Panc1 (cell line): ENCODE data around the gene PRKD2. TPM values are rescaled to one million over a fixed set of nuclear protein-coding genes. Genes with fewer than 3 reads are reported as not detected.

Source experiments
- ATAC-seq: fragments of 200-7000 bp; cut with Tn5 transposase; 2 replicates; pipeline ENCODE4 v1.9.1; 2020; ENCODE audit warnings: mild to moderate bottlenecking, moderate library complexity
- BruUV-seq: library from RNA; stranded (reverse); fragments of 400-500 nt; replicated peaks from 2 replicates; lab custom pipeline; 2021; lab: Mats Ljungman, UMichigan
- CTCF ChIA-PET: fragments of 300-600 bp; sonication (Branson Sonifier 250); formaldehyde crosslinking; loops from one replicate; lab custom pipeline; 2022; ENCODE audit warnings: antibody characterized with exemption; lab: Charles Lee
- POLR2A ChIA-PET: fragments of 300-600 bp; sonication (Branson Sonifier 250); formaldehyde crosslinking; loops from one replicate; lab custom pipeline; 2022; ENCODE audit warnings: antibody characterized with exemption; lab: Charles Lee
- DNase-seq: peaks from one replicate; pipeline ENCODE4 v3.0.0-alpha.2; 2010; ENCODE audit warnings: low read depth, low spot score
- H3K27ac ChIP-seq: 2 replicates; pipeline ENCODE4 v1.5.1; 2011; ENCODE audit warnings: mild to moderate bottlenecking, low read length, inconsistent platforms
- H3K27me3 ChIP-seq: fragments of 200-500 bp; sonication (Bioruptor generic); 2 replicates; pipeline ENCODE4 v1.6.0; 2014; ENCODE audit warnings: low read length, inconsistent platforms; ENCODE audit not compliant: control insufficient read depth, insufficient read depth
- H3K36me3 ChIP-seq: fragments of 200-500 bp; sonication (Bioruptor generic); 2 replicates; pipeline ENCODE4 v1.5.1; 2014; ENCODE audit warnings: inconsistent platforms, mild to moderate bottlenecking, low read length, moderate library complexity; ENCODE audit not compliant: control insufficient read depth, insufficient read depth
- H3K4me1 ChIP-seq: 2 replicates; pipeline ENCODE4 v1.5.1; 2011; ENCODE audit warnings: inconsistent platforms, mild to moderate bottlenecking, low read length, moderate library complexity; ENCODE audit not compliant: control insufficient read depth, insufficient read depth
- H3K4me3 ChIP-seq, 2 experiments: 2 replicates each; pipeline ENCODE4 v1.5.1; 2011 to 2012; ENCODE audit warnings: low read depth in 2 of 2, low read length in 2 of 2, mild to moderate bottlenecking in 2 of 2, inconsistent platforms in 1 of 2, moderate library complexity in 1 of 2
- H3K9me3 ChIP-seq: fragments of 200-500 bp; sonication (Bioruptor generic); 2 replicates; pipeline ENCODE4 v1.5.1; 2014; ENCODE audit warnings: low read depth, mild to moderate bottlenecking, inconsistent platforms, low read length, moderate library complexity; ENCODE audit not compliant: control insufficient read depth, insufficient read depth
- POLR2AphosphoS5 ChIP-seq: IDR thresholded peaks from 2 replicates; pipeline ENCODE4 v1.6.1; 2012; ENCODE audit warnings: mild to moderate bottlenecking, low read depth, low read length, moderate library complexity
- SIN3A ChIP-seq: IDR thresholded peaks from 2 replicates; pipeline ENCODE4 v1.6.1; 2012; ENCODE audit warnings: low read depth, mild to moderate bottlenecking, low read length, moderate library complexity, borderline replicate concordance; ENCODE audit not compliant: insufficient read depth
- TCF7L2 ChIP-seq: IDR thresholded peaks from 2 replicates; pipeline ENCODE4 v1.6.1; 2011; ENCODE audit warnings: mild to moderate bottlenecking, low read depth, low read length, inconsistent platforms
- in situ Hi-C: cut with HindIII; loops from 2 replicates; pipeline ENCODE4 v1.10.0; 2016; ENCODE audit warnings: low sequenced_read_pairs, low pct_unique_long_range_greater_than_20kb
- intact Hi-C: fragments of 100-400 bp; cut with micrococcal nuclease; formaldehyde crosslinking; loops from one replicate; pipeline ENCODE4 v1.10.0; 2022; ENCODE audit not compliant: unreplicated experiment
- total RNA-seq: library from RNA; stranded (reverse); gene quantifications from one replicate; pipeline ENCODE4 v1.2.1, GENCODE V29; 2021; ENCODE audit not compliant: unreplicated experiment
- TF ChIP-seq, protein P1 (sequence below), 2 experiments: IDR thresholded peaks; 2 replicates each; pipeline ENCODE4 v1.6.1; 2011 to 2012; ENCODE audit warnings: low read depth in 2 of 2, control low read depth in 1 of 2, low read length in 1 of 2, mild to moderate bottlenecking in 1 of 2, moderate library complexity in 1 of 2; ENCODE audit not compliant: insufficient read depth in 1 of 2
- TF ChIP-seq, protein P2 (sequence below): fragments of 450-650 bp; IDR thresholded peaks from 2 replicates; pipeline ENCODE4 v1.5.1; 2017; ENCODE audit warnings: mild to moderate bottlenecking

PRKD2 gene
- total RNA-seq, 1 experiment from 2014 or later: 41.2 TPM

DNA sequence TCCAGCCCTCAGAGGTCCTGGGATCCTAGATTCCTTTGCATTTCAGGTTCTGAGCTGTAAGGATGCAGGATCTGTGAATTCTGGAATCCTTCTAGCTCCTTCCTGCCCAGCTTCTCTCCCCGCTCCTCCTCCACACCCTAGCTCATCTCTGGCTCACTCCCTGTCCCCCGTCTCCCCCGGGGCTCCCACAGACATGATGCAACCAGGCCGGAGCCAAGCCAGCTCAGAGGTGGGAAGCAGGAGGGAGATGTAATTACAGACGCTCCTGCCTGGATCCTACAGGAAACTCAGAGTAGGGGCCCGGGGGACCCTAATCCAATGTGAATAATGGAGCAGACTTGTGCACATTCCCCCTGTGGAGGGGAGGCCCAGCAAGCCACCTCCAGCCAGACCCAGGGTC is 85.4 kb downstream of the PRKD2 start:
- in situ Hi-C loops: no loop called here
- TF ChIP-seq TCF7L2: no peak
- no peak for TF ChIP-seq SIN3A
- TF ChIP-seq, protein P1, sequence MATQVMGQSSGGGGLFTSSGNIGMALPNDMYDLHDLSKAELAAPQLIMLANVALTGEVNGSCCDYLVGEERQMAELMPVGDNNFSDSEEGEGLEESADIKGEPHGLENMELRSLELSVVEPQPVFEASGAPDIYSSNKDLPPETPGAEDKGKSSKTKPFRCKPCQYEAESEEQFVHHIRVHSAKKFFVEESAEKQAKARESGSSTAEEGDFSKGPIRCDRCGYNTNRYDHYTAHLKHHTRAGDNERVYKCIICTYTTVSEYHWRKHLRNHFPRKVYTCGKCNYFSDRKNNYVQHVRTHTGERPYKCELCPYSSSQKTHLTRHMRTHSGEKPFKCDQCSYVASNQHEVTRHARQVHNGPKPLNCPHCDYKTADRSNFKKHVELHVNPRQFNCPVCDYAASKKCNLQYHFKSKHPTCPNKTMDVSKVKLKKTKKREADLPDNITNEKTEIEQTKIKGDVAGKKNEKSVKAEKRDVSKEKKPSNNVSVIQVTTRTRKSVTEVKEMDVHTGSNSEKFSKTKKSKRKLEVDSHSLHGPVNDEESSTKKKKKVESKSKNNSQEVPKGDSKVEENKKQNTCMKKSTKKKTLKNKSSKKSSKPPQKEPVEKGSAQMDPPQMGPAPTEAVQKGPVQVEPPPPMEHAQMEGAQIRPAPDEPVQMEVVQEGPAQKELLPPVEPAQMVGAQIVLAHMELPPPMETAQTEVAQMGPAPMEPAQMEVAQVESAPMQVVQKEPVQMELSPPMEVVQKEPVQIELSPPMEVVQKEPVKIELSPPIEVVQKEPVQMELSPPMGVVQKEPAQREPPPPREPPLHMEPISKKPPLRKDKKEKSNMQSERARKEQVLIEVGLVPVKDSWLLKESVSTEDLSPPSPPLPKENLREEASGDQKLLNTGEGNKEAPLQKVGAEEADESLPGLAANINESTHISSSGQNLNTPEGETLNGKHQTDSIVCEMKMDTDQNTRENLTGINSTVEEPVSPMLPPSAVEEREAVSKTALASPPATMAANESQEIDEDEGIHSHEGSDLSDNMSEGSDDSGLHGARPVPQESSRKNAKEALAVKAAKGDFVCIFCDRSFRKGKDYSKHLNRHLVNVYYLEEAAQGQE (IDR thresholded peaks at IDR 0.05; ENCODE audit: insufficient read depth in 1 of 2, low read depth in 2 of 2, low read length in 1 of 2): no peak
- TF ChIP-seq, protein P2, sequence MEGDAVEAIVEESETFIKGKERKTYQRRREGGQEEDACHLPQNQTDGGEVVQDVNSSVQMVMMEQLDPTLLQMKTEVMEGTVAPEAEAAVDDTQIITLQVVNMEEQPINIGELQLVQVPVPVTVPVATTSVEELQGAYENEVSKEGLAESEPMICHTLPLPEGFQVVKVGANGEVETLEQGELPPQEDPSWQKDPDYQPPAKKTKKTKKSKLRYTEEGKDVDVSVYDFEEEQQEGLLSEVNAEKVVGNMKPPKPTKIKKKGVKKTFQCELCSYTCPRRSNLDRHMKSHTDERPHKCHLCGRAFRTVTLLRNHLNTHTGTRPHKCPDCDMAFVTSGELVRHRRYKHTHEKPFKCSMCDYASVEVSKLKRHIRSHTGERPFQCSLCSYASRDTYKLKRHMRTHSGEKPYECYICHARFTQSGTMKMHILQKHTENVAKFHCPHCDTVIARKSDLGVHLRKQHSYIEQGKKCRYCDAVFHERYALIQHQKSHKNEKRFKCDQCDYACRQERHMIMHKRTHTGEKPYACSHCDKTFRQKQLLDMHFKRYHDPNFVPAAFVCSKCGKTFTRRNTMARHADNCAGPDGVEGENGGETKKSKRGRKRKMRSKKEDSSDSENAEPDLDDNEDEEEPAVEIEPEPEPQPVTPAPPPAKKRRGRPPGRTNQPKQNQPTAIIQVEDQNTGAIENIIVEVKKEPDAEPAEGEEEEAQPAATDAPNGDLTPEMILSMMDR: no peak
- no peak for TF ChIP-seq POLR2AphosphoS5
- intact Hi-C loops: no loop called here
- POLR2A ChIA-PET: no interaction called here
- ATAC-seq (no peak), DNase-seq (no peak)
- H3K9me3 ChIP-seq: no peaks in the 10 kb centered on the region
- no peak overlapping the region for H3K27ac ChIP-seq
- H3K4me1 ChIP-seq: no peaks in the 10 kb centered on the region
- BruUV-seq: no TSS peak
- H3K4me3 ChIP-seq: no peak overlapping the region
- no peaks in the 10 kb centered on the region for H3K36me3 ChIP-seq
- no peaks in the 10 kb centered on the region for H3K27me3 ChIP-seq
- CTCF ChIA-PET: interaction anchor here (1.0 kb wide), 1 partner anchor 14 kb away, joined by 4 read pairs; no protein-coding TSS in a partner anchor

- no TSS peak for BruUV-seq
- Histone ChIP-seq H3K4me1 (no peaks in the 10 kb centered on the region), H3K27me3 (no peaks in the 10 kb centered on the region), H3K9me3 (no peaks in the 10 kb centered on the region), H3K36me3 (no peaks in the 10 kb centered on the region), H3K27ac (no peak overlapping the region), H3K4me3 (no peak overlapping the region)
- ChIA-PET POLR2A (no interaction called here), CTCF (interaction anchor here (0.8 to 1.0 kb wide), 2 partner anchors 9 to 13 kb away, joined by 3 to 4 read pairs; no protein-coding TSS in a partner anchor)
- intact Hi-C loops (no loop called here), in situ Hi-C loops (no loop called here)
- ATAC-seq: no peak
- no peak for DNase-seq
- TF ChIP-seq SIN3A: no peak
- TF ChIP-seq, protein P2: no peak
- TF ChIP-seq TCF7L2: no peak
- TF ChIP-seq POLR2AphosphoS5: no peak
- TF ChIP-seq, protein P1 (IDR thresholded peaks at IDR 0.05; ENCODE audit: insufficient read depth in 1 of 2, low read depth in 2 of 2, low read length in 1 of 2): no peak
Measured at GRCh38 chr19:46630586-46631205, 86.2 kb downstream of the PRKD2 start.
